CD4-positive, alpha-beta T cell treated with Interleukin-17A for 1 hour (primary cell): ENCODE data around the gene RTTN.
"Not testable (repeated sequence)": the region's sequence is repeated elsewhere in the genome, so short reads cannot be mapped to it uniquely, and the experiment has no call there.

Experiments
- DNase-seq: peaks from one replicate; pipeline ENCODE4 v3.0.0-alpha.2; 2020

Gene RTTN, protein sequence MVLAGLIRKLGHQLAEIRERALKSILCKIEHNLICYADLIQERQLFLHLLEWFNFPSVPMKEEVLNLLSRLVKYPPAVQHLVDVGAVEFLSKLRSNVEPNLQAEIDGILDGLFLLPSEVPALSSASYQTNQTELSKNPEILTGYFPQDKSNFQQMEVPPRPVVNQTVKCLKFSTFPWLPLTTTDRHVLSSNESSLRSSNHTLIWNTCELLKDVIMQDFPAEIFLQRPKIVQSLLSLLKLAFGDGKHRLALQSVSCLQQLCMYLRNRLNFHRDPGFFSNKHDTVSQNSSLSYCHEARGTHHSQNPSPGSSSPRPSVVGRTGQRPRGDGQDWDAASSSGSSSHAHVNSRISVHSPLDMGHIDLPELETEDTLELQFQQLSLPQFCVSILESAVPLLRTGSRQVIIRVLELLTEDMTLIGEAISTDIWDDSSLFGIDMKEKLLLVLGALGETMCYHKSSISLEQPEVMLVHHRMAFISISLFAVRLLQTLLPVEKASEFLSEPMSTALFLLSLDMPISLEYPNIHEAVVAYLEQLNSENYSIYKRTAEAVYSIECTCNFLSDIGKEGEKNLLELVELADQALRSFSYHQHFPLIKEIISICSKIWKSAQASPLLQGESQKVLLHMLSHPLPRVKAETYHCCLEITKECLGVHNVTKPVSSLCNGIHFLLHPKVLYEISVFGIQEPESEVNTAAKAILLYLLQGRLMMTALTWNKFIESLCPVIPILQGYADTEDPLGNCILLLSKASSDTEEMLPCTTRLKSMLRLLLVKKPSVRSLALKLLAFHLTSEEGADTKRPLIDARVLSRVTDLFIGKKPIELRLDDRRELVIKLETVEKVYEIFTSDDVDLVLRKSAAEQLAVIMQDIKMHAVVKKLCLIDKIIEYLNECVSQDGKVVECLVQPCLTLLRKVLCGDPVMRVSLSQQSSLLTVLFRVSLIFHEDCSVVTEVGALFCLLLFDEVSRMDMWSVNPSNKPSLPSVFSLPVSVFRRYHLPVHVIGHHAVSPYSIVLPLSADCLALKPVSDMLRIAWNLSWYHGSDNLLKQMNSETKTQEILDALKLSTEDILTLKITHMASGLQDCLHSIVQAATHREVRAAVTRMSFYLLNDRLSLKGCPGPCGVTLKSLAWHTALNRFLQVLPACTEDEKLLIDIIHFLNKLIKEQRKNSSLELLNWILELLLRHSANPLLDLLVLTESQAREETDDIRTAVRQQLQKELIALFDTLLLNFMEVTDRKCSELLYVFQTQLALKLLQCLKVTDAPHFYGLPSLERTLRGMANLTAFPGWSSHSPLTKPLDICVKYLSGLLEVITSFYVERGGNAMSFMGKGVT (N-terminal part only)

DNA sequence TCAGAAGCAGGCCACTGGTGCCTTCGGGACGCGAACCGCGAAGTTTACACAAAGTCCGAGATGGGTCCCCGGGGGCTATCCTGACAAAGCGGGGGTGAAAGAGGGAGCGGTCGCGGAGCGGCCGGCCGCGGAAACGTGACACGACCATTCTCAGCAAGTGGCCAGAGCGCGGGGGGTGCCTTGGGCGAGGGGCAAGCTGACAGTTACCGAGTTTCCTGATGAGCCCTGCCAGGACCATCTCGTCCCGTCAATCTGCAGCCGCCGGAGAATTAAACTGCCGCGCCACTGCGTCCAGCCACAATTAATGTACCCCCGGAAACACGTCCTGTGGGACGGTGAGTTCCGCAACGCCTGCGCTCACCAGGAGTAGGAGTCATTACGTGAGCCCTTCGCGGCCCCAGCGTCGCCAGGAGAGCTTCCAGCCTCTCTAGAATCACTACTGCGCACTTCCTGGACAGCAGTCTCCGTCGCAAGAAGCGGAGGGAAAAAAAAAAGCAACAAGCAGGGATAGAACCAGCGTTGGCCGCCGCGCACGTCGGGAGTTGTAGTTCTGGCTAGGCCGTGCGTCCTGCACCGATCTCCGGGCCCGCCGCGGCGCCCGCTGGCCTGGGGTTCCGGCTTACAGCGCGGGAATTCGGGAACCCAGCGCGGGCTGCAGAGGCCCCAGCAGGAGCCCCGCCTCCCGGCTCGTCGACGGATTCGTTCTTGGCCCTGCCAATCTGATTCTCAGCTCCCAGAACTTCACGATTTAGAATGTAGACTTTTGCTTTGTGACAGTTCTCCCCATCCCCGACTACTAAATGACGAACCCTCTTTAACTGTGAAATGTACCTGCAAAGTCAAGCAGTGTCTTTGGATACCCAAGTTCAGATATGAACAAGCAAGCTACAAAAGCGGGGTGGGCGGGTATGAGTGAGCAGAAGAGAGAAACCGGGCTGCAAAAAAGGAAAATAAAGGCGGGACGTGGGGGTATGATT lies at the start of gene RTTN:
Gene RTTN (minus strand): TSS at position 267 of the 977 bp plus-strand sequence. CDS start 29 bp downstream, at position 238.
- peak; percentile 93 for DNase-seq

DNA sequence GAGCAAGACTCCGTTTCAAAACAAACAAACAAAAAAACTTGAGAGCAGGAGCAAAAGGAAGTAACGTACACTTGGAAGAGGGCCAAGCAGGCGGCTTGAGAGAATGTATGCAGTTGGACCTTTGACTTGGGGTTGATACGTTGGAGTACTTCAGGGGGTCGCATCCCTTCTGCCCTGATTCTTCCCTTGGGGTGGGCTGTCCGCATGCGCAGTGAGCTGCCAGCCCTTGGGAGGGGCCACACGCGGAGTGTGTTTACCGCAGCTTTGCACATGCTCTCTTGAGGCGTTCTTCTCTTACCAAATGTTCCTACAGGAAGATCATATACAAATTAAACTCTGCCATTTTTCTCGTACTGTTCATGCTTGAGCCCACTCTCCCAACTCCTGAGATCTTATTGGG lies 45.3 kb upstream of the RTTN start:
- no peak for DNase-seq

DNA sequence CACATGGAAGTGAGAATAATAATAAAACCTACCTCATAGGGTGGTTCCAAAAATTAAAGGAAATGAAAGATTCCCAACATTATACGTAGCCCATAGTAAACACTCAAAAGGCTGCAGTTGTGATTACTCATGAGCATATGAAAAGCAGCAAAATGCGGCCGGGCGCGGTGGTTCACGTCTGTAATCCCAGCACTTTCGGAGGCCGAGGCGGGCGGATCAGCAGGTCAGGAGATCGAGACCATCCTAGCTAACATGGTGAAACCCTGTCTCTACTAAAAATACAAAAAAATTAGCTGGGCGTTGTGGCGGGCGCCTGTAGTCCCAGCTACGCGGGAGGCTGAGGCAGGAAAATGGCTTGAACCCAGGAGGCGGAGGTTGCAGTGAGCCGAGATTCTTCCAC lies 44.4 kb upstream of the RTTN start:
- DNase-seq = not testable (repeated sequence)

DNA sequence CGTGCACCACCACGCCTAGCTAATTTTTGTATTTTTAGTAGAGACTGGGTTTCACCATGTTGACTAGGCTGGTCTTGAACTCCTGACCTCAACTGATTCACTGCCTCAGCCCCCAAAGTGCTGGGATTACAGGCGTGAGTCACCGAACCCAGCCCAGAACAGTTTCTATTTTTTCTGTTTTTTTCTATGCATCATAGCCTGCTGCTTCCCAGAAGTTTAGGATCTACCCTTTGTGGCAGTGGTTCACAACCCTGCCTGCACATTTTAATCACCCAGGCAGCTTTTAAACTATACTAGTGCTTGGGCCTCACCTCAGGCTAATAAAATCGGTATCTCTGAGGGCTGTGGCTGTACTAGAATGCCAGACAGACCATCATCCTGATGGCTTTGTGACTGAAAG lies 43.6 kb upstream of the RTTN start:
- DNase-seq = no peak

DNA sequence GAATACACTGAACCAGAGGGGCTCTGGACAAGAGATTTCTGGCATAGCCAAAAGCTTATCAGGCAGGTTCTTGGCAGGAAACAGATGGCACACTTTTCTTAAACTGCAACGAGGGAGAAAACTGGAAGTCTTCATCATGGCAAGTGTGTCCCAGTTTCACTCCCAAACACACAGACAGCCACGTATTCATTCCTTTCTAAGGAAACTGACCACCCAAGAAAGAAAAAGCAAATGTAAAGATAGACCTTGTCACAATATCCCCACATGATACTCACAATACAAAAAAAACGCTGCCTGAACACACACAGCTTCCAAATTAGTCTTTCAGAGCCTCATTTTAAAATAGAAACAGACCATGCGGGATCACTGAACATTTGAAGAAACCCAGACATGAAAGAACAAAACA lies 40.6 kb upstream of the RTTN start:
- DNase-seq = no peak

DNA sequence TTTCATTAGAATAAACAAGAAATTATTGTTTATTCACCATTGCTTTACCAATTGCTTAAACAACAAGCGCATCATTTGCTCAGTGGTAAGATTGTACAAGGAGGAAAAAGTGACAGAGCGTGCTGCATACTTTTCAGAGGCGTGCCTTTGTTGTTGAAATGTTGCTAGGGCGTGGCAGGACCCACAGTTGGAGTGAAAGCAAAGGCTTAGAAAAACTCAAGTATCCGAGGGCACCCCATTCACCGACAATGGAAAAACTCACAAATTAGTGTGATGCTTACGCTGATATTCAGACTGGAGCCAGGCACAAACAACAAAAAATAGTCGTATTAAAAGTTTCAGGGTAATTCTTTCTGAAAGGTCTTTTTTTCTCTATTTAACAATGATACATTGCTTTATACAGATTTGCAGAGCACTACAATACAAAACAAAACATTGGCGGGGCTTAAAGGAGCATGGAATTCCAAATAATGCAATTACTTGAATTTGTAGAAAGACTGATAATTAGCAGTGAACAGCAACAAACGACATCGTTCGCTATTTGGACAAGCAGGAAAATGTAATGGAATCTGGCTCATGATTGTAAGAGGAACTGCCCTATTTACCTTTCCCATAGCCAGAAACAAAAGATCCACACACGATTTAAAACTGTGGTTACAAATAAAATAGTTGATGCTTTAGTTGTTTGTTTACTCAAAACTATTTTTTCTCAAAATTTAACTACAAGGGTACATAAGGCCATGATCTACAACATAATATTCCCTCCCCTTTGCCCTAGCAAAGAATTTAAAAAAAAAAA lies 37.8 kb upstream of the RTTN start:
- no peak for DNase-seq

DNA sequence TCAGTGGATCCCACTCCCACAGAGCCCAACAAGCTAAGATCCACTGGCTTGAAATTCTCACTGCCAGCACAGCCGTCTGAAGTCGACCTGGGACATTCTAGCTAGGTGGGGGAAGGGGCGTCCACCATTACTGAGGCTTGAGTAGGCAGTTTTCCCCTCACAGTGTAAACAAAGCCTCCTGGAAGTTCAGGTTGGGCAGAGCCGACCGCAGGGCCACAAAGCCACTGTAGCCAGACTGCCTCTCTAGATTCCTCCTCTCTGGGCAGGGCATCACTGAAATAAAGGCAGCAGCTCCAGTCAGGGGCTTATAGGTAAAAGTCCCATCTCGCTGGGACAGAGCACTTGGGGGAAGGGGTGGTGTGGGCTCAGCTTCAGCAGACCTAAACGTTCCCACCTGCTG lies 31.4 kb upstream of the RTTN start:
- DNase-seq = not testable (repeated sequence)

DNA sequence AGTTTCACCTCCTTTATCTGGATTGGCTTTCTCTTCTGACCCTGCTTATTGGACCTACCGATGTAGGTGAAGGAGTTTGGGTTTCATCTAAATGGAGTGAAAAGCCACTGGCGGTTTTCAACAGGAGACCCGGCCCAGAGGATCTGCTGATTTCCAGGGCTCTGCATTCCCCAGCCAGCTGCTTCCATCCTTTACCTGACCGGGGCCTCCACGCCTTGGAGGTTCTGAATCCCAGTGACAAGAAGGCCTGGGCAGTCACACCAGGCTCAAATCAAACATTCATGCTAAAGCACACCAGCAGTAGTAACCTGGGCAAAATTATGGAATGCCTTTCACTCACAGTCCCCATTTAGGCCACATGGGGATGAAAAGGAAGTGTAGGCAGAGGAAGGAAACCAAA lies 30.0 kb upstream of the RTTN start:
- DNase-seq = no peak

DNA sequence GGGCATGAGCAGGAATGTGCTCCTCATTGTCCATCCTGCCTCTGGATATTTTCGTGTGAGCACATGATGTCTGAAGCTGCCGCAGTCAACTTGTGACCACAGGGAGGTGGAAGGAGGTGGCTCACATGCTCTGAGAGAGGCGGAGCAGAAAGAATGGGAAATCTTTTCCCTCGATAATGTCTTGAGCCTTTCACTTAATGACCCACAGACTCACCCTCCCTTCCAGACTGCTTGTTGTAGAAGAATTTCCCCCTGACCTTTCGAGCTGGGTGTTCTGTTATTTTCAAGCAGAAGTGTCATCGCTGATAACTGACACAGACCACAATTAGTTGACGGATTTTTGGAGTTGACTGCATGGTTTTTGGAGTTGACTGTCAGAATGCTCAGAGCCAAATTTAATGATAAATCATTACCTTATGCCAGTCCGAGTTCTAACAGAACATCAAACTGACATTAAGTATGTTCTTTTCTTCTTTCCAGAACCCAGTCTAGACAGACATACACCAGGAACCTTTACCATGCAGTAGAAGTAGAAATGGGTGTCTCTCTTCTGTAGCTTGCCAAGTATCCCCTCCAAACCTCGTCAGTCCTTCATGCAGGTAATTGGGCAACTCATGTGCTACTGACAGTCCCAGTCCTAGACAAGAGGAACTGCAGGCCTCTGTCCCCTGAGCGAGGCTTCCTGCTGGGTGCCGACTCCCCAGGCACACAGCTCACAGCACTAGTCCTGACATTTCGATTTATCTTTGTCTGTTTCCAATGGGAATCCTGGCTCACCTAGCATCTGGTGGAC lies 29.4 kb upstream of the RTTN start:
- DNase-seq = no peak

DNA sequence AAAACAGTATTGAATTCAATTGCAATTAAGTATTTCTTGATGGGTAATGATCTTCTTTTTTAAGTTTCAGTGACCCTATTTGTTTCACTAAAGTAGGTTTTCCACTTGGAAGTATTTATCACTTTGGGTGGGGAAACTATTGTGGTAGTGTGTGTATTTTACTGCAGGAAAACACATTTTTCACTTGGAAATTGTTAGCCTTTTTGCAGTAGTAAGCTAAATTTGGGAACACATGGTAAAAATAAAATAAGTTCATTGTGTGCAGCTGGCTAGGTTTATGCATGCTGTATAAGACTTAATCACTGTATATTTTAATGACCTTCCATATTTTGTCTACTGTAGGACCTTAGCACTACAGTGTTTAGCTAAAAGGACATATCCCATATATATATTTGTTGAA lies 28.5 kb upstream of the RTTN start:
- DNase-seq = no peak

DNA sequence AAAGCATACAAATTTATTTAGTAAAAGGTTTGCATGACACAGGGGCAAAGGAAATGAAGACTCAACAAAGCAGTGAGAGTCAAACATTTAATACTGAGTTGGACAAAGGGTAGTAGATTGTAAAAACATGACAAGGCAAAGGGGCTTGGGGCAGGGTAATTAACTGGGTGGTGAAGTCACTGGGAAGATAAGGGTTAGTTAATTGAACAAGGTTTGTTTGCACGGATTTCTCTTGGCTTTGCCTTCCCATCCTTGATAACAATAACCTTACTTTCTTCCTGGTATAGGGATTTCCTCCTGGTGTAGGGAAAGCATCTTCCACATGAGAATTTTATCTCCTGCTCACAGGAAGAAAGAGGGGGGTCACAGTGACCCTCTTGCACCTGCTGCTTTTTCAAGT lies 26.8 kb upstream of the RTTN start:
- DNase-seq = no peak

DNA sequence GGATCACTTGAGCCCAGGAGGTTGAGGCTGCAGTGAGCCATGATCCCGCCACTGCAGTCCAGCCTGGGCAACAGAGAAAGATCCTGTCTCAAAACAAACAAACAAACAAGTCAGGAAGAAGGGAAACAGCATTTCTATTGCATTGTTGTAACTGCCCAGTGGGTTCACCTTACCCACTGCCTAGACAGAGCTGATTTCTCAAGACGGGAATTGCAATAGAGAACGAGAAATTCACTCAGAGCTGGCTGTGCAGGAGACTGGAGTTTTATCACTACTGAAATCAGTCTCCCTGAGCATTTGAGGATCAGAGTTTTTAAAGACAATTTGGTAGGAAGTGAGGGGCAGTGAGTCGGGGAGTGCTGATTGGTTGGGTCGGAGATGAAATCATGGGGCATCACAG lies 24.2 kb upstream of the RTTN start:
- no peak for DNase-seq

DNA sequence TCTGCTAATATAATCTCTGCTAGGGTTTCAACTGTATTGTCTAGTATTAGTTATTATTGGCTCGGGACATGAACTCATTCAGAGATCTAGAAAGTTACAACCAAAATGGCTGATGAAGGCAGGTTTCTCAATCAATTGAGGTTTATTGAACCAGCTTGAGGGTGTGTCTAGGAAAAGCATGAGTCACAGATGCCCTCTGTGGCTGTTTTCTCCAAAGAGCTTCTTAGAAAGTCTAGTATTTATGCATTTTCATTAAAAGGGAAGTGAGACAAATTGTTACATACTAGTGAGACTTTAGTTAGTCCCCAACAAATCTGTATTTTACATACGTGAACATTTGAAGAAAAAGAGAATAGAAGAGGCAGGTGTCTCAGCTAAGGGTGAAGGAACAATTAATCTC lies 23.0 kb upstream of the RTTN start:
- DNase-seq = no peak

DNA sequence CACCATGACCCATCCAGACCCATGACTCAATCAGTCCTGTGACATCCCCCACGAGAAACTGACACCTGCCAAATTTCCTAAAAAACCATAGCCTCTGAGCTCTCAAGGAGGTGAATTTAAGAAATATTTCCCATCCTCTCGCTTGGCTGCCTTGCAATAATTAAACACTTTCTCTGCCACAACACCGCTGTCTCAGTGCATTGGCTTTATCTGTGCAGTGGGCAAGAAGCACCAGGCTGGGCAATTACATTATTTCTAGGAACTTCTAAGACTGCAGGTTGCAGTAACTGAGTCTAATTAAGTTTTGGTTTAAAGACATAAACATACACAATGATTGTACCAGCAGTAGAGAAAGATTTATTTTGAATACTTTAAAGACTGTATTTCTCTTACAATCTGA lies 22.0 kb upstream of the RTTN start:
- no peak for DNase-seq

DNA sequence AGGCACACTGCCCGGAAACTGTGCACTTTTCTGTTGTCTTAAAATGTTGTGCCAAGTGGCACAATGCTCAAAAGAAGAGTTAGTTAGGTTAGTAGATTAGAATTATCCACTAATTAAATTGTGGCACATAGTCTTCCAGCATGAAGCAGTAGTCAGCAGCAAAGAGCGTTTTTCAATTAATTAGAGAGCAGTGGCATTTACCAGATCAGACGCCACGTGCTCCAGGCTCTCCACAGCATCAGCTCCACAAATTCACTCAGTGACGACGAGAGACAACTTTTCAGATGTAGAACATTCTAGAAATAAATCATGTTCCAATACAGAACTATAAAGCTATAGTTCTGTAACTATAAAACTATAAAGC lies 16.4 kb upstream of the RTTN start:
- DNase-seq = no peak

DNA sequence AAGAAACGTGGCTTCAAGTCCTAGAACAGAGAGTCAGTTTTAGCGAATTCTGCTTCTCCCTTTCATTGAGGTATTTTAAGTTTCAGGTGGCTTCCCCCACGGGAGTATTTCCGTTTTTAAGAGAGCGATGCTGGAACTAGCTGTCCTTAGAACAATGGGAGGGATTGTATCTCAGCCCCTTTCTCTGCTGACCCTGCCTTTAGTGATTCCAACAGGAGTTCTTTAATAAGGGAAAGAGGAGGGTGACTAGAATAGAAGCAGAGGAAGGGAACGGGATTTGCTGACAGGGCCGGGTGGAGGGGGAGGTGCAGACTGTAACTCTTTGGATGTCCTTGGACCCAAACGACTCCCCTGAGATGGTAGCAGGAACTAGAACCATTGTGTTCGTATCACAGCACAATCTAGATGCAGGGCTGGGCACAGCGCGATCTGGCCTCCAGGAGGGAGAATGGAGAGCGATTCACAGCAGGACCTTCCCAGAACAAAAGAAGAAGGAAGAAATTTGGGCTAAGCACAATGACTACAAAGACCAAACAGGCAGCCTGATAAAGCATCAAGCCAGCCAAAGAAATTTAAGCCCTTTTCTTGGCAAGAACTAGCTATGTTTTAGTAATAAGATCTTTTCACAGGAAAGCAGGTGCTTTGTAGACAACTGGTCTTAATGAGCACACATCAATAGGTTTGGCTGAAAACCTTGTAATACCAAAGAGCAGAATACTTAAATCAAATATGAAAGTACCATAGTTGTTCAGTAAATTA lies 15.8 kb upstream of the RTTN start:
- no peak for DNase-seq

DNA sequence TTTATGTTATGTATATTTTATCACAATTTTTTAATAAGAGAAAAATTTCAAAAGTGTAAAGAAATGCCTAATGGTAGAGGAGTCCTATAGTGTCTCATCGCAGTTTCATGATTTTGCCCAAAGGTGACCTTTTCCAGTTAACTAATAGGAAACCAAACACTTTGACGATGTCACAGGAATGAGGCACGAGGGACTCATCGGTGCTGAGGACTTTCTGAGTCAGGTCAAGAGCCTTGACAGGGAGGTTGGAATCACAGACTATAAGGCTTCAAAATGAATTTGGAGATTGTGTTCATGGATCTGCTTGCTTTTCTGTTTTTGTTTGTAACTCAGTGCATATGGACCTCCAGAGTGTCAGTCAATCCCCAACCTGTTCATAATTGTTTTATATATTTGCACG lies 15.1 kb upstream of the RTTN start:
- DNase-seq = no peak

DNA sequence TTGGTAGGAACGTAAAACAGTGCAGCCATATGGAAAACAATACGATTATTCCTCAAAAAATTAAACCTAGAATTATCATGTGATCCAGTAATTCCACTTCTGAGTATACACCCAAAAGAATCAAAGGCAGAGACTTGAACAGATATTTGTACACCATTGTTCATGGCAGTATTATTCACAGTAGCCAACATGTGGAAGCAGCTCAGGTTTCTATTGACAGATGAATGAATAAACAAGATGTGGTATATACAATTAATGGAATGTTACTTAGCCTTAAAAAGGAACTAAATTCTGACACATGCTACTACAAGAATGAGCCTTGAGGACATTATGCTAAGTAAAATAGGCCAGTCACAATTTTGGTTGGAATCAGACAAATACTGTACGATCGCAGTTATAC lies 14.2 kb upstream of the RTTN start:
- no peak for DNase-seq

DNA sequence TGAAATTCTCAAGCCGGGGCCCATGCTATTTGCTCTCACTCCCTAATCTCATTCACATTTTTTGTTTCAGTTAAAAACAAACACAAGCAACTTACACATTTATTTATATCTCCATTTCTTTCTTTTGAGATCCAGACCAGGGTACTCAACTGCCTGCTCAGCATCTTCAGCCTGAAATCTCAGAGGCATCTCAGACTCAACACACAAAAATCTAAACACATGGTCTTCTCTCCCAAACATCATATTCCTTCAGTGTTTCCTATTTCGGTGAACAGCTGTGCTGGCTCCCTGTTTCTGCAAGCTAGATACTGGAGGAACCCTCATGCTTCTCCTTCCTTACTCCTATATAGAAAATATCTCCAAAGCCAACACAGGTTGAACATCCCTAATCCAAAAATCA lies 11.3 kb upstream of the RTTN start:
- DNase-seq = no peak

DNA sequence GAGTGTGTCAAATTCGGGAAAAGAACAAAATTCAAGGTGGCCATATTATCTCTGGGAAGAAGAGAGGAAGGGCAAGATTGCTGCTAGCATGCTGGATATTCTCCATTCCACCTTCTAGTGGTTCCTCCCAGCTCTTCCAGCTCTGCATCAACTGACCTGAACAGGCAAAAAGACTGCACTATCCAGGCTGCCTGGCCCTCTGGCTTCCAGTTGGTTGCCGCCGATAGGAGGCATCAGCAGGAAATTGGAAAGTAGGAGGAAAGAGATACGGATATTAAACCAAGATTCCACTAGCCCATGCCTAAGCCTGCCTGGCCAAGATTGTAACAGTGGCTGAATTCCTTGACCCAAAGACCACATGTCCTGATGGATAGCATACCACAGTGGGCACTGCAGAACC lies 1.7 kb upstream of the RTTN start:
- no peak for DNase-seq
